HepG2 (cell line): ENCODE data around the gene CLDN7. TPM values are rescaled to one million over a fixed set of nuclear protein-coding genes. Genes with fewer than 3 reads are reported as not detected.

Experiments used
- ELF3 ChIP-seq: IDR thresholded peaks from 2 replicates; pipeline ENCODE4 v1.6.1; 2016; ENCODE audit warnings: missing genetic modification reagents, missing compliant biosample characterization
- HCFC1 ChIP-seq: fragments of 150-350 bp; IDR thresholded peaks from 2 replicates; pipeline ENCODE4 v1.6.1; 2014; ENCODE audit warnings: low read depth, low read length
- IRF2 ChIP-seq: IDR thresholded peaks from 2 replicates; pipeline ENCODE4 v1.6.1; 2018; ENCODE audit warnings: missing genetic modification reagents, missing compliant biosample characterization
- NBN ChIP-seq: fragments of 450-650 bp; conservative IDR thresholded peaks from 2 replicates; pipeline ENCODE4 v1.6.1; 2017
- PAF1 ChIP-seq: IDR thresholded peaks from 2 replicates; pipeline ENCODE4 v1.6.1; 2016; ENCODE audit warnings: missing genetic modification reagents, missing compliant biosample characterization
- PAXIP1 ChIP-seq: sonication (generic); formaldehyde crosslinking; conservative IDR thresholded peaks from 2 replicates; pipeline ENCODE4 v1.4.0; 2020; ENCODE audit warnings: mild to moderate bottlenecking, missing genetic modification reagents, moderate library complexity
- SAFB2 ChIP-seq: sonication (generic); formaldehyde crosslinking; IDR thresholded peaks from 2 replicates; pipeline ENCODE4 v1.5.1; 2020; ENCODE audit warnings: missing genetic modification reagents, low read depth, mild to moderate bottlenecking, borderline replicate concordance
- SATB2 ChIP-seq: sonication (generic); formaldehyde crosslinking; IDR thresholded peaks from 2 replicates; pipeline ENCODE4 v1.5.0; 2020; ENCODE audit warnings: missing genetic modification reagents
- TBP ChIP-seq: sonication (generic); formaldehyde crosslinking; IDR thresholded peaks from 2 replicates; pipeline ENCODE4 v1.5.0; 2020; ENCODE audit warnings: missing genetic modification reagents
- ZFP90 ChIP-seq: sonication (generic); formaldehyde crosslinking; IDR thresholded peaks from 2 replicates; pipeline ENCODE4 v1.8.0; 2022; ENCODE audit warnings: missing genetic modification reagents, mild to moderate bottlenecking, inconsistent platforms, borderline replicate concordance
- ZMAT5 ChIP-seq: sonication (generic); formaldehyde crosslinking; IDR thresholded peaks from 2 replicates; pipeline ENCODE4 v1.5.0; 2020; ENCODE audit warnings: mild to moderate bottlenecking, low read depth, missing genetic modification reagents, borderline replicate concordance
- ZNF138 ChIP-seq: sonication (generic); formaldehyde crosslinking; IDR thresholded peaks from 2 replicates; pipeline ENCODE4 v1.5.0; 2020; ENCODE audit warnings: mild to moderate bottlenecking, low read depth, missing genetic modification reagents
- ZNF24 ChIP-seq: fragments of 450-650 bp; IDR thresholded peaks from 2 replicates; pipeline ENCODE4 v1.6.1; 2017; ENCODE audit warnings: antibody characterized with exemption, mild to moderate bottlenecking
- ZNF557 ChIP-seq: sonication (generic); formaldehyde crosslinking; IDR thresholded peaks from 2 replicates; pipeline ENCODE4 v1.4.0; 2020; ENCODE audit warnings: missing genetic modification reagents
- ZNF784 ChIP-seq: sonication (generic); formaldehyde crosslinking; IDR thresholded peaks from 2 replicates; pipeline ENCODE4 v1.5.1; 2020; ENCODE audit warnings: missing genetic modification reagents, mild to moderate bottlenecking, borderline replicate concordance
- ZNF788 ChIP-seq: sonication (generic); formaldehyde crosslinking; IDR thresholded peaks from 2 replicates; pipeline ENCODE4 v1.5.0; 2020; ENCODE audit warnings: mild to moderate bottlenecking, missing genetic modification reagents, borderline replicate concordance
- polyA plus RNA-seq, 8 experiments: library from polyadenylated mRNA; depleted of rRNA in 3 of 8; stranded (reverse) in 7 of 8; unstranded in 1 of 8; fragments of >200 nt; fragmentation: Illumina TruSeq in 4 of 8; extraction: Trizol in 4 of 8; gene quantifications; 2 replicates each; pipeline versions ENCODE4 v1.2.1 to v1.2.3, GENCODE V29; 2011 to 2016; ENCODE audit warnings: low read depth in 4 of 8, missing spikeins in 1 of 8, mixed read lengths in 1 of 8; ENCODE audit not compliant: insufficient read depth in 1 of 8
- total RNA-seq, 5 experiments: library from RNA; depleted of rRNA; stranded (reverse); fragments of >200 nt; fragmentation: Illumina TruSeq; extraction: Trizol; gene quantifications; 2 replicates each; pipeline ENCODE4 v1.2.3, GENCODE V29; 2016; ENCODE audit warnings: low read depth in 1 of 5
- TF ChIP-seq, protein P1 (sequence below): sonication (generic); formaldehyde crosslinking; IDR thresholded peaks from 2 replicates; pipeline ENCODE4 v1.8.0; 2022; ENCODE audit warnings: low read depth, missing genetic modification reagents
- TF ChIP-seq, protein P2 (sequence below): sonication (generic); formaldehyde crosslinking; IDR thresholded peaks from 2 replicates; pipeline ENCODE4 v1.4.0; 2020; ENCODE audit warnings: low read depth, missing genetic modification reagents

Gene CLDN7
- total and polyA plus RNA-seq, 2 of the 13 experiments (the other 11 are each of a cell fraction or from before 2014, with no cell fraction given): not detected

DNA sequence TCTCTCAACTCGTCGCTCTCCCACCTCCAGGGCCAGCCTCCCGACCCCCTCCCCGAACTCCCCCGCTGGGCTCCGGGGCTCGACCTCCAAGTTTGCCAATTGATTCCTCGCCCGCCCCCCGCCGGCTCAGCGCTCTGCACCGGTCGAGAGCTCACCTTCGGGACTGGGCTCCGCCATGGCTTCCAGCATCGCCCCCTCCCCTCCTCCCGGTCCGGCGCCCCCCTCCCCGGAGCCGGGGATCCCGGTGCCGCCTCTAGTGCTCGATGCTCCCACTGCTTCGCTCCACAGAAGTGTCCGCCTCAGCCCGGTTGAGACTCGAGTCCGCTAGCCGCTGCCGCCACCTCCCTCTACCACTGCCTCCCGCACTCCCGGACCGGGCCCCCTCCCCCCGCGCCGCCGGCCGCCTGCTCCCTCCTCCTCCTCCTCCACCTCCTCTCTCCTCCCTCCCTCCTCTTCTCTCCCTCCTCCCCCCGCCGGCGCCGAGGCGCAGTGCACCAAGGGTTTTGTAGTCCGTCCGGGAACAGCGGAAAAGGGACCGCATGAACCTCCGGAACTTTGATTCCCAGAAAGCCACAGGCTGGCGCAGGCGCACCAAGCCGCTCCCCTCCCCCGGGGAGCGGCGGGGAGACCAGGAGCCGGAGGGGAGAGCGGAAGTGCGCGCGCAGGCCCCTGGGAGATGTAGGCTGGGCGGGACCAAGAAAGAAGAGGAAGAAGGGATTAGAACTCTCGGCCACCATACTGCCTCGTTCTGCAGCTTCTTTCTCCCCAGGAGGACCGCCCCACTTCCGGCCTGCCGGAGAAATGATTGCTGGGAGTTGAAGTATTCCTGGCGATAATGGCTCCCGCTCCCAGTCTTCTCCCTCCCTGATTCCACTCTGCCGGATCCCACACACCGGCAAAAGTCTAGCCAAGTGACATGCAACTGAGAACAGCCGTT is 22.9 kb downstream of the CLDN7 start, which contains the start of gene PHF23 (continued):
- TF ChIP-seq ZNF138: no peak
- peak; percentile 77; the same call in 1 of the 2 replicates for TF ChIP-seq ZNF784
- TF ChIP-seq ZMAT5 (CRISPR knock-in tag): no peak
- peak; percentile 65; the same call in 1 of the 2 replicates for TF ChIP-seq IRF2 (CRISPR knock-in tag)
- peak; percentile 53 for TF ChIP-seq PAXIP1 (CRISPR knock-in tag)
- TF ChIP-seq, protein P1, sequence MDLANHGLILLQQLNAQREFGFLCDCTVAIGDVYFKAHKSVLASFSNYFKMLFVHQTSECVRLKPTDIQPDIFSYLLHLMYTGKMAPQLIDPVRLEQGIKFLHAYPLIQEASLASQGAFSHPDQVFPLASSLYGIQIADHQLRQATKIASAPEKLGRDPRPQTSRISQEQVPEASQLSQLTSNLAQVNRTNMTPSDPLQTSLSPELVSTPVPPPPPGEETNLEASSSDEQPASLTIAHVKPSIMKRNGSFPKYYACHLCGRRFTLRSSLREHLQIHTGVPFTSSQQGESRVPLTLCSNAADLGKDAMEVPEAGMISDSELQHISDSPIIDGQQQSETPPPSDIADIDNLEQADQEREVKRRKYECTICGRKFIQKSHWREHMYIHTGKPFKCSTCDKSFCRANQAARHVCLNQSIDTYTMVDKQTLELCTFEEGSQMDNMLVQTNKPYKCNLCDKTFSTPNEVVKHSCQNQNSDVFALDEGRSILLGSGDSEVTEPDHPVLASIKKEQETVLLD (CRISPR knock-in tag): peak; percentile 77; the same call in 1 of the 2 replicates
- TF ChIP-seq, protein P2, sequence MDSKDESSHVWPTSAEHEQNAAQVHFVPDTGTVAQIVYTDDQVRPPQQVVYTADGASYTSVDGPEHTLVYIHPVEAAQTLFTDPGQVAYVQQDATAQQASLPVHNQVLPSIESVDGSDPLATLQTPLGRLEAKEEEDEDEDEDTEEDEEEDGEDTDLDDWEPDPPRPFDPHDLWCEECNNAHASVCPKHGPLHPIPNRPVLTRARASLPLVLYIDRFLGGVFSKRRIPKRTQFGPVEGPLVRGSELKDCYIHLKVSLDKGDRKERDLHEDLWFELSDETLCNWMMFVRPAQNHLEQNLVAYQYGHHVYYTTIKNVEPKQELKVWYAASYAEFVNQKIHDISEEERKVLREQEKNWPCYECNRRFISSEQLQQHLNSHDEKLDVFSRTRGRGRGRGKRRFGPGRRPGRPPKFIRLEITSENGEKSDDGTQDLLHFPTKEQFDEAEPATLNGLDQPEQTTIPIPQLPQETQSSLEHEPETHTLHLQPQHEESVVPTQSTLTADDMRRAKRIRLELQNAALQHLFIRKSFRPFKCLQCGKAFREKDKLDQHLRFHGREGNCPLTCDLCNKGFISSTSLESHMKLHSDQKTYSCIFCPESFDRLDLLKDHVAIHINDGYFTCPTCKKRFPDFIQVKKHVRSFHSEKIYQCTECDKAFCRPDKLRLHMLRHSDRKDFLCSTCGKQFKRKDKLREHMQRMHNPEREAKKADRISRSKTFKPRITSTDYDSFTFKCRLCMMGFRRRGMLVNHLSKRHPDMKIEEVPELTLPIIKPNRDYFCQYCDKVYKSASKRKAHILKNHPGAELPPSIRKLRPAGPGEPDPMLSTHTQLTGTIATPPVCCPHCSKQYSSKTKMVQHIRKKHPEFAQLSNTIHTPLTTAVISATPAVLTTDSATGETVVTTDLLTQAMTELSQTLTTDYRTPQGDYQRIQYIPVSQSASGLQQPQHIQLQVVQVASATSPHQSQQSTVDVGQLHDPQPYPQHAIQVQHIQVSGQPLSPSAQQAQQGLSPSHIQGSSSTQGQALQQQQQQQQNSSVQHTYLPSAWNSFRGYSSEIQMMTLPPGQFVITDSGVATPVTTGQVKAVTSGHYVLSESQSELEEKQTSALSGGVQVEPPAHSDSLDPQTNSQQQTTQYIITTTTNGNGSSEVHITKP (CRISPR knock-in tag): peak; percentile 89
- TF ChIP-seq SAFB2 (CRISPR knock-in tag): peak; percentile 89; the same call in 1 of the 2 replicates
- TF ChIP-seq ZNF788 (CRISPR knock-in tag): peak; percentile 71; the same call in 1 of the 2 replicates
- TF ChIP-seq TBP: no peak; the same call in 1 of the 2 replicates
- TF ChIP-seq ZNF24: no peak
- TF ChIP-seq PAF1 (CRISPR knock-in tag): no peak
- no peak for TF ChIP-seq ZNF557 (CRISPR knock-in tag)
- TF ChIP-seq NBN: no peak
- peak; percentile 92 for TF ChIP-seq HCFC1
- TF ChIP-seq ELF3 (CRISPR knock-in tag): peak; percentile 88
- no peak for TF ChIP-seq SATB2 (CRISPR knock-in tag)
- TF ChIP-seq ZFP90 (CRISPR knock-in tag): peak; percentile 14; the same call in 1 of the 2 replicates
